K562 (cell line): ENCODE measurements around the gene ADGRL3.

Experiments
- CBX5 ChIP-seq: IDR thresholded peaks from 2 replicates; pipeline ENCODE4 v1.6.1; 2014; ENCODE audit warnings: low read depth, borderline replicate concordance
- CREM ChIP-seq: IDR thresholded peaks from 2 replicates; pipeline ENCODE4 v1.6.1; 2014; ENCODE audit warnings: antibody characterized with exemption, low read depth
- ETV1 ChIP-seq: fragments of 450-650 bp; conservative IDR thresholded peaks from 2 replicates; pipeline ENCODE4 v1.6.1; 2016; ENCODE audit warnings: missing genetic modification characterization, control low read depth, low read depth, missing compliant biosample characterization
- NCOR1 ChIP-seq: fragments of 450-650 bp; IDR thresholded peaks from 2 replicates; pipeline ENCODE4 v1.6.1; 2016; ENCODE audit warnings: mild to moderate bottlenecking, moderate library complexity
- SP2 ChIP-seq: IDR thresholded peaks from 2 replicates; pipeline ENCODE4 v1.6.1; 2011; ENCODE audit warnings: mild to moderate bottlenecking, low read depth, low read length, moderate library complexity; ENCODE audit not compliant: poor library complexity, severe bottlenecking; ENCODE audit errors: extremely low read depth
- ZNF785 ChIP-seq: fragments of 250-450 bp; sonication (Bioruptor Pico); IDR thresholded peaks from 2 replicates; pipeline ENCODE4 v1.4.0; 2020; ENCODE audit warnings: mild to moderate bottlenecking
- TF ChIP-seq, protein P1 (sequence below): fragments of 450-650 bp; IDR thresholded peaks from 2 replicates; pipeline ENCODE4 v1.6.1; 2016; ENCODE audit warnings: low read depth, mild to moderate bottlenecking, moderate library complexity

DNA sequence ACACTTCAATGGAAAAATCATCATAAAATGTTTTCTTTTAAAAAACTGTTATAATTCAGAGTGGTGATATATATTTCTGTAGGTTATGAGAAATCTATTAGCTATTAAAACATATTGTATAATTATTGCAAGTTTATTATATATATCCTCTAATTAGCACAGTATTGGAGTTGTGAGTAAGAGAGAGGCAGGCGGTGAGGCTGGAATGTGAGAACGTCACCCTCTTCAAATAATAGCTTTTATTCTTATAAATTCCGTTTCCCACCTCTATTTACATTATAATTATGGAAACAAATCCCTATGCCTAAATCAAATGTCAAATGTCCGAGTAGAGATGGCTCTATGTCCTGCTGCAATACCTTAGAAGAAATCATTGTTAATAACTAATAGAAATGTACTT is 292.9 kb downstream of the ADGRL3 start:
- TF ChIP-seq CBX5 (no peak), ETV1 (tag) (no peak), SP2 (no peak), CREM (no peak), ZNF785 (CRISPR knock-in tag) (no peak), NCOR1 (no peak)
- TF ChIP-seq, protein P1, sequence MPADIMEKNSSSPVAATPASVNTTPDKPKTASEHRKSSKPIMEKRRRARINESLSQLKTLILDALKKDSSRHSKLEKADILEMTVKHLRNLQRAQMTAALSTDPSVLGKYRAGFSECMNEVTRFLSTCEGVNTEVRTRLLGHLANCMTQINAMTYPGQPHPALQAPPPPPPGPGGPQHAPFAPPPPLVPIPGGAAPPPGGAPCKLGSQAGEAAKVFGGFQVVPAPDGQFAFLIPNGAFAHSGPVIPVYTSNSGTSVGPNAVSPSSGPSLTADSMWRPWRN, result no peak
